ENCODE measurements around the gene TAF5L.

GRCh38 chr1:229561141-229561540, 64.8 kb downstream of the TAF5L start:
- TF ChIP-seq CTCF (IDR thresholded peaks at IDR 0.05; ENCODE audit: poor library complexity) (no peak), EZH2phosphoT487 (IDR thresholded peaks at IDR 0.05; ENCODE audit: low read depth, severe bottlenecking, unreplicated experiment) (no peak)

Measured in hepatocyte (in vitro differentiated cells).